ENCODE measurements around the gene SEPTIN2. TPM values are rescaled to one million over a fixed set of nuclear protein-coding genes. Genes with fewer than 3 reads are reported as not detected.

SEPTIN2 gene
- total RNA-seq, 4 donors from 2014 or later: 135 to 631 (median 268) TPM

DNA sequence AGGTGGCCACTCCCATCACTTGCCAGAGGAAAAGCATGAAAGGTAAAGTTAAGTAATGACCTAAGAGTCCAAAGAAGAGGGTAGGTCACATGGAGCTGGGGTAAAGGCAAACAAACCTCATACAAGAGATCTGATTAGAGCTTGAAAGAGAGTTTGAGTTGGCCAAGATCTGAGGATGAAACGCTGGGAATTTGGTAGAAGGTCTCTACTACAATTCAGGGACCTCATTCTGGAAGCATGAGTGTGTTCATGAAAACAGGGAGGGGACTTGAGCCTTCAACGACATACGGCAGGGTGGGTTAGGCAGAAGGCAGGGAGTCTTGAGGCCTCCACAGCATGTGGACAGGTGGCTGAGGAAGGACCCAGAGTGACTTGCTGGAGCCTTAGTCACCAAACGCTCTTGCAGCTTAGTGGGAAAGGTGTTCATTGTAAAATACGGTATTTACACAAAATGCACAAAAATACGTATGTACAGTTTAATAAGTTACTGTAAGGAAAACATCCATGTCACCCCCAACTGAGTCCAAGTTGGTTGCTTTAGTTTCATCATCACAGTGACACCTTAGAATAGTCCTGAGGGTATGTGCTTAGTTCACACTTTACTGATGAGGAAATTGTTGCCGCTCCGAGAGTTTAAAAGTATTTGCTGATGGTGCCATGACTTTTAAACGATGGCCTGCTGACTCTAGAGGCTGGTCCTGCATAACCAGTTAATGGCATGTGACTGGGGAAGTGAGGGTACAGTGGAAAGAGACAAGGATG, 35.3 kb downstream of the SEPTIN2 start:
- DNase-seq: no peak
- TF ChIP-seq, protein P1, sequence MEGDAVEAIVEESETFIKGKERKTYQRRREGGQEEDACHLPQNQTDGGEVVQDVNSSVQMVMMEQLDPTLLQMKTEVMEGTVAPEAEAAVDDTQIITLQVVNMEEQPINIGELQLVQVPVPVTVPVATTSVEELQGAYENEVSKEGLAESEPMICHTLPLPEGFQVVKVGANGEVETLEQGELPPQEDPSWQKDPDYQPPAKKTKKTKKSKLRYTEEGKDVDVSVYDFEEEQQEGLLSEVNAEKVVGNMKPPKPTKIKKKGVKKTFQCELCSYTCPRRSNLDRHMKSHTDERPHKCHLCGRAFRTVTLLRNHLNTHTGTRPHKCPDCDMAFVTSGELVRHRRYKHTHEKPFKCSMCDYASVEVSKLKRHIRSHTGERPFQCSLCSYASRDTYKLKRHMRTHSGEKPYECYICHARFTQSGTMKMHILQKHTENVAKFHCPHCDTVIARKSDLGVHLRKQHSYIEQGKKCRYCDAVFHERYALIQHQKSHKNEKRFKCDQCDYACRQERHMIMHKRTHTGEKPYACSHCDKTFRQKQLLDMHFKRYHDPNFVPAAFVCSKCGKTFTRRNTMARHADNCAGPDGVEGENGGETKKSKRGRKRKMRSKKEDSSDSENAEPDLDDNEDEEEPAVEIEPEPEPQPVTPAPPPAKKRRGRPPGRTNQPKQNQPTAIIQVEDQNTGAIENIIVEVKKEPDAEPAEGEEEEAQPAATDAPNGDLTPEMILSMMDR (IDR thresholded peaks at IDR 0.05): no peak
- no peak for TF ChIP-seq POLR2A (IDR thresholded peaks at IDR 0.05)
- H3K9me3 ChIP-seq: no peaks in the 10 kb centered on the region
- intact Hi-C loops (cut with DNase I; ENCODE audit: low total_unique reads): no loop called here
- no peaks in the 10 kb centered on the region for H3K27me3 ChIP-seq
- no peak overlapping the region for H3K27ac ChIP-seq
- no peak overlapping the region for H3K4me3 ChIP-seq
- H3K36me3 ChIP-seq: no peaks in the 10 kb centered on the region
- H3K4me1 ChIP-seq: no peaks in the 10 kb centered on the region

DNA sequence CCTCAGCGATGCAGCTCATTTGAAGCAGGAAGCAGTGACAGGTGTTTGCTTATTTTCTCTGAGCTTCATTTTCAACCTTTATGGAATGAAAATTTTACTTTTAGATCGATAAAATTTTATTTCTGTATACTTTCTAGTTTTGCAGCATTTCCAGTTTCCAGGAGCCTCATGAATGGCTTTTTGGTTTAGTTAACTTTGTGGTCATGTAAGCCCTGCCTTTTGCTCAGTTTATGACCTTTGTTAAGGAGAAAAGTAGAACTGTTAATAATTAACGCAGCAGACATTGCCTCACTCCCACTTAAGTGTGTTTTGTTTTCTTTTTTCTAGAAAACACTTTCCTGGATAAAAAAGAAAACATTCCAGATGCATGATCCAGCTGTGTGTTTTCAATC, 35.9 kb downstream of the SEPTIN2 start:
- DNase-seq: no peak
- H3K4me1 ChIP-seq: no peaks in the 10 kb centered on the region
- no peak overlapping the region for H3K4me3 ChIP-seq
- no peaks in the 10 kb centered on the region for H3K9me3 ChIP-seq
- H3K27ac ChIP-seq: no peak overlapping the region
- no peaks in the 10 kb centered on the region for H3K36me3 ChIP-seq
- no peaks in the 10 kb centered on the region for H3K27me3 ChIP-seq
- TF ChIP-seq, protein P1 (IDR thresholded peaks at IDR 0.05): no peak
- no peak for TF ChIP-seq POLR2A (IDR thresholded peaks at IDR 0.05)
- intact Hi-C loops (cut with DNase I; ENCODE audit: low total_unique reads): no loop called here

DNA sequence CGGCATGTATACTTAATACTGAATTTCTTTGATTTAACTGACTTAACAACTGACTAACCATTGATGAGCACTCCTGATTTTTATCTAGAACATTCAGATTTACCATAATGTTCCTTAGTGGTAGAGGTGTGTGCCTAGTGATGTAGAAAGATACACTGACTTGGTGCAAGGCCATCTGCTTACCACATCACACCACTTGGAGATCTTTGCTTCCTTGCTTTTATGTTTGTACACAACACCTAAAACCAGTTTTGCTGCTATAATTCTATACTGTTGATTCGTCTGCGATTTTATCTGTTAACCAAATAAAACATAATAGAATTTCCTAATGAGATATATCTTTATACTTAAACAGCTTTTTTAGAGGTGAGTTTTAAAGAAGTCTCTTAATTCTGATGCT, 36.5 kb downstream of the SEPTIN2 start:
- intact Hi-C loops (cut with DNase I; ENCODE audit: low total_unique reads): no loop called here
- DNase-seq: no peak
- TF ChIP-seq, protein P1 (IDR thresholded peaks at IDR 0.05): no peak
- TF ChIP-seq POLR2A (IDR thresholded peaks at IDR 0.05): no peak
- no peaks in the 10 kb centered on the region for H3K27me3 ChIP-seq
- H3K4me1 ChIP-seq: peaks cover 0 to 2% of the 10 kb centered on the region in 2 donors
- no peak overlapping the region for H3K4me3 ChIP-seq
- H3K36me3 ChIP-seq: no peaks in the 10 kb centered on the region
- H3K9me3 ChIP-seq: no peaks in the 10 kb centered on the region
- H3K27ac ChIP-seq: no peak overlapping the region

DNA sequence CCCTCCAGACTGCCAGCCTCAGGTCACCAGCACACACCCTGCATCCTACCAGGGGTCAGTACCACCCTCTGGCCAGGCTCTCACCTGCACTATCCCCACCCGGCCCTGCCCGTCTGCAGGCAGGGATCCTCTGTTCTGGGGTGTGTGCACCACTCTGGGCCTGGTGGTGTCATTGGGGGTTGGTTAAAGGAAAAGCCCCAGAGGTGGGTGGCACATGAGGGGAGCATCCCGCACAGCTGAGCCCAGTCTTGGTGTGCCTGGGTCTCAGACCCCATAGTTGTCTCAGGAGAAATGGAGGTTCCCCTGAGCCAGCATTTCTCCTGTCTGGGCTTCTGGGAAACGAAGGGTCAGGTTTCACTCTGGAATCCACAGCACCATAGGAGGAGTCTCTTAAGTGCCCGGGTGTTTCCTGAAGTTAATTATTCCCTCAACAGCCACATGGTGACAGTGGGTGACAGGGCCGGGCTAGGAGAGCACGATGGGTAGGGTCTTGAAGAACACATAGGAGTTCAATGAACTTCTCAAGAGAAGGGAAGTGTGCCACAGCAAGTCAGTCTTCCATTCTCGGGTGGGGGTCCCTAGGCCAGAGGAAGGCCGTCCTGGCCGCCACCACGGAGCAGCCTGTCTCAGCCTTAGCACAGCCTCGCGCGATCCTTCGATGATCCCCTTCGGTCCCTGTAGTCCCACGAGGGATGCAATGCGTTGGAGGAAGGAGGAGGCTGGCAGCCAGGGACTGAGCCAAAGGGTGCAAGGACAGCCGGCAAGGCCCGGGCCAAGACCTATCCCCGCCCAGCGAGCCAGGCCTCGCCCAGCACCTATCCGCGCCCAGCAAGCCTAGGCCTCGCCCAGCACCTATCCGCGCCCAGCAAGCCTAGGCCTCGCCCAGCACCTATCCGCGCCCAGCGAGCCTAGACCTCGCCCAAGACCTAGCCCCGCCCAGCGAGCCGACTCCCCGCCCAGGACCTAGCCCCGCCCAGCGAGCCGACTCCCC, 39.2 kb downstream of the SEPTIN2 start:
- intact Hi-C loops (cut with DNase I; ENCODE audit: low total_unique reads): loop anchor here (5.0 kb wide), 1 partner anchor 83 kb away; no protein-coding TSS in a partner anchor
- no peaks in the 10 kb centered on the region for H3K9me3 ChIP-seq
- H3K4me3 ChIP-seq: peak overlapping the region; percentile 7 to 22

More for the DNA sequence above, 39.2 kb downstream of the SEPTIN2 start:
- no peaks in the 10 kb centered on the region for H3K27me3 ChIP-seq
- peak overlapping the region; percentile 52 to 84 for H3K27ac ChIP-seq
- no peaks in the 10 kb centered on the region for H3K36me3 ChIP-seq
- H3K4me1 ChIP-seq: peaks cover 0 to 6% of the 10 kb centered on the region in 2 donors
- peak; percentile 82 to 87 for DNase-seq
- TF ChIP-seq, protein P1 (IDR thresholded peaks at IDR 0.05): no peak
- TF ChIP-seq POLR2A (IDR thresholded peaks at IDR 0.05): peak in 1 of 2 donors; percentile 29

All from uterus (tissue), 4 donors.